Transverse colon (tissue), 4 donors: Measurements from ENCODE around the gene SMC3.
"Not testable (repeated sequence)": the region's sequence is repeated elsewhere in the genome, so short reads cannot be mapped to it uniquely, and the experiment has no call there.

Source experiments
- EP300 ChIP-seq: sonication (generic); formaldehyde crosslinking; IDR thresholded peaks from one replicate; pipeline ENCODE4 v1.6.1; 2017; ENCODE audit warnings: antibody characterized with exemption, low read depth
- POLR2A ChIP-seq: fragments of 450-650 bp; IDR thresholded peaks from one replicate; pipeline ENCODE4 v1.6.1; 2016; ENCODE audit warnings: antibody characterized with exemption, mild to moderate bottlenecking, moderate library complexity
- POLR2AphosphoS5 ChIP-seq, 3 donors: sonication (generic); formaldehyde crosslinking; IDR thresholded peaks; one replicate each; pipeline ENCODE4 v1.6.1; 2016; ENCODE audit warnings: antibody characterized with exemption in 3 of 3
- TF ChIP-seq, protein P1 (sequence below), 5 experiments: fragments of 200-600 bp in 3 of 5; fragments of 450-650 bp in 2 of 5; sonication (generic) in 3 of 5; IDR thresholded peaks; 1 replicate in 2 of 5; 2 replicates in 3 of 5; pipeline ENCODE4 v1.5.1; 2016 to 2017; ENCODE audit warnings: antibody characterized with exemption in 5 of 5, inconsistent platforms in 3 of 5, mild to moderate bottlenecking in 2 of 5, moderate library complexity in 1 of 5

DNA sequence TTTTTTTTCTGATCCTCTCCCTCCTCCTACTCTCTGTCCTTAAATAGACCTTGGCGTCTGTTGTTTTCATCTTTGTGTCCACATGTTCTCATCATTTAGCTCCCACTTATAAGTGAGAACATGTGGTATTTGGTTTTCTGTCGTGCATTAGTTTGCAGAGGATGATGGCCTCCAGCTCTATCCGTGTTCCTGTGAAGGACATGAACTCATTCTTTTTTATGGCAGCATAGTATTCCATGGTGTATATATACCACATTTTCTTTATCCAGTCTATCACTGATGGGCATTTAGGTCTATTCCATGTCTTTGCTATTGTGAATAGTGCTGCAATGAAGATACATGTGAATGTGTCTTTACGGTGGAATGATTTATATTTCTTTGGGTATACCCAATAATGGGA, 55.8 kb downstream of the SMC3 start:
- TF ChIP-seq, protein P1, sequence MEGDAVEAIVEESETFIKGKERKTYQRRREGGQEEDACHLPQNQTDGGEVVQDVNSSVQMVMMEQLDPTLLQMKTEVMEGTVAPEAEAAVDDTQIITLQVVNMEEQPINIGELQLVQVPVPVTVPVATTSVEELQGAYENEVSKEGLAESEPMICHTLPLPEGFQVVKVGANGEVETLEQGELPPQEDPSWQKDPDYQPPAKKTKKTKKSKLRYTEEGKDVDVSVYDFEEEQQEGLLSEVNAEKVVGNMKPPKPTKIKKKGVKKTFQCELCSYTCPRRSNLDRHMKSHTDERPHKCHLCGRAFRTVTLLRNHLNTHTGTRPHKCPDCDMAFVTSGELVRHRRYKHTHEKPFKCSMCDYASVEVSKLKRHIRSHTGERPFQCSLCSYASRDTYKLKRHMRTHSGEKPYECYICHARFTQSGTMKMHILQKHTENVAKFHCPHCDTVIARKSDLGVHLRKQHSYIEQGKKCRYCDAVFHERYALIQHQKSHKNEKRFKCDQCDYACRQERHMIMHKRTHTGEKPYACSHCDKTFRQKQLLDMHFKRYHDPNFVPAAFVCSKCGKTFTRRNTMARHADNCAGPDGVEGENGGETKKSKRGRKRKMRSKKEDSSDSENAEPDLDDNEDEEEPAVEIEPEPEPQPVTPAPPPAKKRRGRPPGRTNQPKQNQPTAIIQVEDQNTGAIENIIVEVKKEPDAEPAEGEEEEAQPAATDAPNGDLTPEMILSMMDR (IDR thresholded peaks at IDR 0.05), result not testable (repeated sequence)
- TF ChIP-seq POLR2A; POLR2AphosphoS5 (IDR thresholded peaks at IDR 0.05); EP300: not testable (repeated sequence)
